Measurements from ENCODE around the gene TP53RK. TPM values are rescaled to one million over a fixed set of nuclear protein-coding genes. Genes with fewer than 3 reads are reported as not detected.
A peak's percentile ranks its signal among the peaks of the same experiment; 100 is the strongest.

Gene TP53RK
- total and polyA plus RNA-seq, 2 of the 13 experiments (the other 11 are each of a cell fraction or from before 2014, with no cell fraction given) = 12.9 to 25.5 TPM

GRCh38 chr20:46640536-46641311 is 48.5 kb downstream of the TP53RK start (continued):
- no peak for TF ChIP-seq IRF1 (CRISPR knock-in tag; IDR thresholded peaks at IDR 0.05; ENCODE audit: low read depth)
- no peak for TF ChIP-seq ZNF713 (CRISPR knock-in tag; IDR thresholded peaks at IDR 0.05)
- TF ChIP-seq KLF16 (CRISPR knock-in tag; IDR thresholded peaks at IDR 0.05) = peak in 1 of 2 experiments; percentile 71; a peak in 2 of 4 replicates
- TF ChIP-seq, protein P1, sequence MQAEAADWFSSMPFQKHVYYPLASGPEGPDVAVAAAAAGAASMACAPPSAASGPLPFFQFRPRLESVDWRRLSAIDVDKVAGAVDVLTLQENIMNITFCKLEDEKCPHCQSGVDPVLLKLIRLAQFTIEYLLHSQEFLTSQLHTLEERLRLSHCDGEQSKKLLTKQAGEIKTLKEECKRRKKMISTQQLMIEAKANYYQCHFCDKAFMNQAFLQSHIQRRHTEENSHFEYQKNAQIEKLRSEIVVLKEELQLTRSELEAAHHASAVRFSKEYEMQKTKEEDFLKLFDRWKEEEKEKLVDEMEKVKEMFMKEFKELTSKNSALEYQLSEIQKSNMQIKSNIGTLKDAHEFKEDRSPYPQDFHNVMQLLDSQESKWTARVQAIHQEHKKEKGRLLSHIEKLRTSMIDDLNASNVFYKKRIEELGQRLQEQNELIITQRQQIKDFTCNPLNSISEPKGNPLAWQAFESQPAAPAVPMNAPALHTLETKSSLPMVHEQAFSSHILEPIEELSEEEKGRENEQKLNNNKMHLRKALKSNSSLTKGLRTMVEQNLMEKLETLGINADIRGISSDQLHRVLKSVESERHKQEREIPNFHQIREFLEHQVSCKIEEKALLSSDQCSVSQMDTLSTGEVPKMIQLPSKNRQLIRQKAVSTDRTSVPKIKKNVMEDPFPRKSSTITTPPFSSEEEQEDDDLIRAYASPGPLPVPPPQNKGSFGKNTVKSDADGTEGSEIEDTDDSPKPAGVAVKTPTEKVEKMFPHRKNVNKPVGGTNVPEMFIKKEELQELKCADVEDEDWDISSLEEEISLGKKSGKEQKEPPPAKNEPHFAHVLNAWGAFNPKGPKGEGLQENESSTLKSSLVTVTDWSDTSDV (CRISPR knock-in tag; IDR thresholded peaks at IDR 0.05) = peak; percentile 46; the same call in 1 of the 2 replicates
- TF ChIP-seq ZFP90 (CRISPR knock-in tag; IDR thresholded peaks at IDR 0.05; ENCODE audit: borderline replicate concordance) = no peak
- TF ChIP-seq ZNF879 (CRISPR knock-in tag; IDR thresholded peaks at IDR 0.05) = no peak
- TF ChIP-seq HNF4G (IDR thresholded peaks at IDR 0.05; ENCODE audit: borderline replicate concordance, low read depth, low read length) = 0 out of 2 replicates have a peak, but pooled peaks have one; percentile 57
- peak; percentile 70; the same call in 1 of the 2 replicates for TF ChIP-seq HNF4G (CRISPR knock-in tag; IDR thresholded peaks at IDR 0.05; ENCODE audit: borderline replicate concordance, low read depth)
- peak; percentile 77; the same call in 1 of the 2 replicates for TF ChIP-seq ZNF543 (CRISPR knock-in tag; IDR thresholded peaks at IDR 0.05)
- no peak for TF ChIP-seq ONECUT2 (CRISPR knock-in tag; IDR thresholded peaks at IDR 0.05)
- TF ChIP-seq, protein P2, sequence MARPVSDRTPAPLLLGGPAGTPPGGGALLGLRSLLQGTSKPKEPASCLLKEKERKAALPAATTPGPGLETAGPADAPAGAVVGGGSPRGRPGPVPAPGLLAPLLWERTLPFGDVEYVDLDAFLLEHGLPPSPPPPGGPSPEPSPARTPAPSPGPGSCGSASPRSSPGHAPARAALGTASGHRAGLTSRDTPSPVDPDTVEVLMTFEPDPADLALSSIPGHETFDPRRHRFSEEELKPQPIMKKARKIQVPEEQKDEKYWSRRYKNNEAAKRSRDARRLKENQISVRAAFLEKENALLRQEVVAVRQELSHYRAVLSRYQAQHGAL (CRISPR knock-in tag; IDR thresholded peaks at IDR 0.05; ENCODE audit: not compliant biosample characterization) = no peak
- TF ChIP-seq ZNF615 (CRISPR knock-in tag; IDR thresholded peaks at IDR 0.05; ENCODE audit: borderline replicate concordance) = no peak
- TF ChIP-seq ZNF850 (CRISPR knock-in tag; conservative IDR thresholded peaks at IDR 0.05) = no peak
- TF ChIP-seq KLF12 (CRISPR knock-in tag; IDR thresholded peaks at IDR 0.05; ENCODE audit: borderline replicate concordance) = no peak
- TF ChIP-seq, protein P3, sequence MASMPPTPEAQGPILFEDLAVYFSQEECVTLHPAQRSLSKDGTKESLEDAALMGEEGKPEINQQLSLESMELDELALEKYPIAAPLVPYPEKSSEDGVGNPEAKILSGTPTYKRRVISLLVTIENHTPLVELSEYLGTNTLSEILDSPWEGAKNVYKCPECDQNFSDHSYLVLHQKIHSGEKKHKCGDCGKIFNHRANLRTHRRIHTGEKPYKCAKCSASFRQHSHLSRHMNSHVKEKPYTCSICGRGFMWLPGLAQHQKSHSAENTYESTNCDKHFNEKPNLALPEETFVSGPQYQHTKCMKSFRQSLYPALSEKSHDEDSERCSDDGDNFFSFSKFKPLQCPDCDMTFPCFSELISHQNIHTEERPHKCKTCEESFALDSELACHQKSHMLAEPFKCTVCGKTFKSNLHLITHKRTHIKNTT (CRISPR knock-in tag; IDR thresholded peaks at IDR 0.05) = 0 out of 2 replicates have a peak, but pooled peaks have one; percentile 57
- TF ChIP-seq RBAK (CRISPR knock-in tag; IDR thresholded peaks at IDR 0.05) = no peak
- TF ChIP-seq ZNF841 (CRISPR knock-in tag; IDR thresholded peaks at IDR 0.05; ENCODE audit: borderline replicate concordance) = no peak
- TF ChIP-seq, protein P4, sequence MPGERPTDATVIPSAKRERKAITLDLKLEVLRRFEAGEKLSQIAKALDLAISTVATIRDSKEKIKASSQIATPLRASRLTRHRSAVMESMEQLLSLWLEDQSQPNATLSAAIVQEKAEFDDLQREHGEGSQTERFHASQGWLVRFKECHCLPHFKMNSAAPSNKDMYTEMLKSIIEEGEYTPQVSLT (CRISPR knock-in tag; IDR thresholded peaks at IDR 0.05; ENCODE audit: borderline replicate concordance, low read depth) = no peak
- TF ChIP-seq ZNF572 (CRISPR knock-in tag; IDR thresholded peaks at IDR 0.05) = no peak
- TF ChIP-seq SP4 (CRISPR knock-in tag; IDR thresholded peaks at IDR 0.05) = 0 out of 2 replicates have a peak, but pooled peaks have one; percentile 43
- 0 out of 2 replicates have a peak, but pooled peaks have one; percentile 29 for TF ChIP-seq ZNF256 (CRISPR knock-in tag; conservative IDR thresholded peaks at IDR 0.05)
- no peak for TF ChIP-seq U2AF1 (optimal IDR thresholded peaks at IDR 0.05; ENCODE audit: low read depth, low read length)

All from HepG2 (cell line).